K562 treated with DMSO at 1 percent for 12 hours (cell line): ENCODE data around the gene COX7B. TPM values are rescaled to one million over a fixed set of nuclear protein-coding genes. Genes with fewer than 3 reads are reported as not detected.

ENCODE experiments used
- total RNA-seq: library from RNA; unstranded; fragments of 300-600 nt; gene quantifications from 2 replicates; pipeline ENCODE4 v1.2.3, GENCODE V29; 2022; ENCODE audit not compliant: insufficient read depth

The COX7B gene, protein sequence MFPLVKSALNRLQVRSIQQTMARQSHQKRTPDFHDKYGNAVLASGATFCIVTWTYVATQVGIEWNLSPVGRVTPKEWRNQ
- 461 and 627 TPM in 2 replicates for total RNA-seq

DNA sequence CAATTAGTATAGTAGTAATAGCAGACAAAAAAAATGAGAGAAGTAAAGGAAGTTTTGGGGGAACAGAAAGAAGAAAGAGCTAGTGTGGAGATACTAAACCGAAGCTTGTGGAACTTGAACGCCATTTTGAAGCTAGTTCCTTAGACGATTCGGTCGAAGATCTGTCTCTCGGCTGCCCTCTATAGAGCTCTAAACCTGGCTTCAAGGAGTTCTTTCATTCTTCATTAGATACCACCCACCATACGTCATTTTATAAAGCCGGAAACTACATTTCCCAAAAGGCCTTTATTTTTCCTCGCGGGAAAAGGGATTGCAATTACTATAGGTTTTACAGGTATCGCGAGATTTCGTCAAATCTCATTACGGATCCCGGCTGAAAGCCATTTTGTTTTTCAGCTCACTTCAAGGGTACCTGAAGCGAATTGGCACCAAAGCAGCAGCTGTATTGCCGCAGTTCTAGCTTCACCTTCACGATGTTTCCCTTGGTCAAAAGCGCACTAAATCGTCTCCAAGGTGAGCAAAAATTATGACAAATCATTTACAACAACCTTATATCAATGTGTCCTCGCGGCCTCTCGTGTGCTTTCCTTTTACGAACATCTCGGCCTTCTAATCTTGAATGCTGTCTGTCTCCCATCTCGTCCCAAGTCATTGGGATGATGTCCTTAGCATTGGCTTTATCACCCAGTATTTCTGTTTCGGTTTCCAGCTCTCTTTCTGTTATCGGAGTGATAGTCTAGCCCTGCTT lies at the start of gene COX7B:
Gene COX7B, plus strand, starts transcription at position 388 of the 748 bp plus-strand sequence. Its CDS starts 86 bp downstream, at position 474.

DNA sequence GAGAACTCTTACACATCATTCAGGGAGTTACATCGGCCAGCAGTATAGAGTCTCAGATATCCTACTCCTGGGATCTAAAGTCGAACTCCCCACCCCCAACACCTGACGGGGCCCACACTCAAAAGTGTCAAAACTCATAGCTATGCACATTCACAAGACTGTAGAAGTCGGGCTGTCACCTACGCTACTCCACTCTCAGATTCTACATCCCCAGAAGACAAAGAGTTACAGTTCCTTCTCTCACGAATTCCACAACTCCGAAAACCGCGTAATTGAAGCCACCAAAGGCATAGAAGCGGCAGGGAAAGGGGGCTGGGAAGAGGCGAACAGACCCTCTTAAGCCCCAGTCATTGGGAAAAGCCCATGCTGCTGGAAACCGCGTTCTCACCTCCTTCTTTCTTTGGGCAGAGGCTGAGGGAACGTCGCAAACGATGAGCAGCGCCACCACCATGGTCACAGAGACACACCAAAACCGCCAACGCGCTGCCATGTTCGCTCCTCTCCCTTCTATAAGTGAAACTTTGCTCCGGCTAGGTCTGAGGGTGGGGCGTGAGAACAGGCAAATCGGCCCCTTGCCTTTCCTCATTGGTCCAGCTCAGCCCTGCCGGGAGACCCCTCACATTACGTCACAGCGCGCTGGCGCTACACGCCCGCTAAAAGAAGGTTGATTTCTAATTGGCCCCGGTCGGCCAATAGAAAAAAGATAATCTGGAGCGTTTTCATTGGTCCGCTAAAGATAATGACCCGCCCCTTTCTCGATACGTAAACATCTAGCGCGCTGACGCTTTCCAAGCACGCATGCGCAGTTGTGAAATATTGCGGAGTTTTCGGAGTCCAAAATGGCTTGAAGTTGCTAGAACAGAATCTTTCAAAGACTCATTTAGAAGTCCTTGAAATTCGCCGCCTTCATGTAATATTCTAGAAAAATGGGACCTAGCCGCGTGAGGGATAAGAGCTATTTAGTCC lies 4.1 kb upstream of the COX7B start, which contains the start of gene MAGT1:
Gene MAGT1, minus strand, starts transcription at position 515 of the 966 bp plus-strand sequence. Its CDS starts 25 bp downstream, at position 490.

DNA sequence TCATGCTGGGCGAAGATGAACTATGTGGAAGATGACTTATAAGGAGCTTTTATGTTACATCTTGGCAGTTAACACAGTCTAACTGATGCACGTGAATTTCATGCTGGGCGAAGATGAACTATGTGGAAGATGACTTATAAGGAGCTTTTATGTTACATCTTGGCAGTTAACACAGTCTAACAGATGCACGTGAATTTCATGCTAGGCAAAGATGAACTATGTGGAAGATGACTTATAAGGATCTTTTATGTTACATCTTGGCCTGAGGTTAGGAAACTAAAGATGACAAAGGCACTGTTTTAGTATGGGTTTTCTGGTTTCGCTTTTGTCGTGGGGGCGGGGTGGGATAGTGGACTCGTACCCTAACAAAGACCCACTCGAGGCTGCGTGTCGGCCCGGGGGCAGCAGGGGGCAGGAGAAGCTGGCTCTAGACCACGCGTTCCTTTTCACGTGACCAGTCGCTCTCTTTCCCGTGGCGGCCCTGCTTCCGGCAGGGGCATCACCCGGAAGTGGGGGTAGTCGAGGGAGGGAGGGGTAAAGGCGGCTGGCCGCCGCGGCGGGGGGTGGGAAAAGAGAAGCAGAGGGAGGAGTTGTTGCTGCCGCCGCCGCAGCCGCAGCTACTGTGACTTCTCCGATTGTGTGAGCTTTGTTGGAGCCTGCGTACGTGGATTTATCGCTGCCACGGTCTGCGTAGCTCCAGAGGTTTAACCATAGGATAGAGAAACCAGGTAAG lies 11.0 kb downstream of the COX7B start, which contains the start of gene ATP7A:
Gene ATP7A, plus strand, starts transcription at position 586 of the 733 bp plus-strand sequence. CDS start 60,949 bp downstream, outside the sequence.

Other genes starting within 250 kb of the COX7B start
- 4.1 and 14.7 TPM in 2 replicates for gene ATRX, start 113.3 kb upstream of the COX7B start, total RNA-seq
- gene MAGT1, start 4.0 kb upstream of the COX7B start, total RNA-seq: 11.7 and 27.6 TPM in 2 replicates
- 0.99 and 6.2 TPM in 2 replicates for gene ATP7A, start 11.2 kb downstream of the COX7B start, total RNA-seq
- not detected in 2 replicates for gene PGAM4, start 70.2 kb downstream of the COX7B start, total RNA-seq
- gene PGK1, start 204.8 kb downstream of the COX7B start, total RNA-seq: 128 and 136 TPM in 2 replicates
- 4.5 and 15.1 TPM in 2 replicates for gene TAF9B, start 240.2 kb downstream of the COX7B start, total RNA-seq